ENCODE results near the gene FBXW10.
"Not testable (repeated sequence)": the region's sequence is repeated elsewhere in the genome, so short reads cannot be mapped to it uniquely, and the experiment has no call there.

DNA sequence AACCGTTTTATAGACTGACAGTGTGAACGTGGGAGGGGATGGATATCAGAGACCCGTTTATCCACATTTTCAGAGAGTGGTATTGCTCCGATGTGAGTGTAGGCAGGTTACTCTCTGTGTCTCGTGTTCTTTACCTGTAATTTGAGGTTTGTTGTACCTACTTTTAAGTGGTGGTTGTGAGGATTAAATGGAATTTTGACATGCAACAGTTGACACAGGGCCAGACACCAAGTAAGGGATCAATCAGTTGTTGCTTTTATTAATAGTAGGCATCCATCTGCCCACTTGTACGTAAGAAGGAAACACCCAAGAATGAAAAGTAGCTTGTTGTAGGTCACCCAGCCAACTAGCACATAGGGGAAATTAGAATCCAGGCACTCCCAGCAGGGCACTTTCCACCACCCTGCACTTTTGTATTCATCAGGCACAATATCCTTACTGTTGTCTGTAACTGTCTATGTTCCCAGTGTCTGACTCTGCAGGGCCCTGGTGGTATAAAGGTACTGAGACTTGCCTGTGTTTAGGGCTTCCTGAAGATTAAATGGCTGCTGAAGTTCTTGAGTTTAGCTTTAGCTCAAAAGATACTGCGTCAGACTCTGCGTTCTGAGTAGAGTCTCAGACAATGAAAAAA is 45.3 kb upstream of the FBXW10 start:
- TF ChIP-seq, protein P1, sequence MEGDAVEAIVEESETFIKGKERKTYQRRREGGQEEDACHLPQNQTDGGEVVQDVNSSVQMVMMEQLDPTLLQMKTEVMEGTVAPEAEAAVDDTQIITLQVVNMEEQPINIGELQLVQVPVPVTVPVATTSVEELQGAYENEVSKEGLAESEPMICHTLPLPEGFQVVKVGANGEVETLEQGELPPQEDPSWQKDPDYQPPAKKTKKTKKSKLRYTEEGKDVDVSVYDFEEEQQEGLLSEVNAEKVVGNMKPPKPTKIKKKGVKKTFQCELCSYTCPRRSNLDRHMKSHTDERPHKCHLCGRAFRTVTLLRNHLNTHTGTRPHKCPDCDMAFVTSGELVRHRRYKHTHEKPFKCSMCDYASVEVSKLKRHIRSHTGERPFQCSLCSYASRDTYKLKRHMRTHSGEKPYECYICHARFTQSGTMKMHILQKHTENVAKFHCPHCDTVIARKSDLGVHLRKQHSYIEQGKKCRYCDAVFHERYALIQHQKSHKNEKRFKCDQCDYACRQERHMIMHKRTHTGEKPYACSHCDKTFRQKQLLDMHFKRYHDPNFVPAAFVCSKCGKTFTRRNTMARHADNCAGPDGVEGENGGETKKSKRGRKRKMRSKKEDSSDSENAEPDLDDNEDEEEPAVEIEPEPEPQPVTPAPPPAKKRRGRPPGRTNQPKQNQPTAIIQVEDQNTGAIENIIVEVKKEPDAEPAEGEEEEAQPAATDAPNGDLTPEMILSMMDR (IDR thresholded peaks at IDR 0.05): not testable (repeated sequence)
- TF ChIP-seq ZFX (IDR thresholded peaks at IDR 0.05; ENCODE audit: borderline replicate concordance): not testable (repeated sequence)
